Measurements from ENCODE around the gene REEP3. TPM values are rescaled to one million over a fixed set of nuclear protein-coding genes. Genes with fewer than 3 reads are reported as not detected.

Gene REEP3
- total and polyA plus RNA-seq, 7 experiments from 2014 or later, result 1.6 to 21.6 (median 8.1) TPM

DNA sequence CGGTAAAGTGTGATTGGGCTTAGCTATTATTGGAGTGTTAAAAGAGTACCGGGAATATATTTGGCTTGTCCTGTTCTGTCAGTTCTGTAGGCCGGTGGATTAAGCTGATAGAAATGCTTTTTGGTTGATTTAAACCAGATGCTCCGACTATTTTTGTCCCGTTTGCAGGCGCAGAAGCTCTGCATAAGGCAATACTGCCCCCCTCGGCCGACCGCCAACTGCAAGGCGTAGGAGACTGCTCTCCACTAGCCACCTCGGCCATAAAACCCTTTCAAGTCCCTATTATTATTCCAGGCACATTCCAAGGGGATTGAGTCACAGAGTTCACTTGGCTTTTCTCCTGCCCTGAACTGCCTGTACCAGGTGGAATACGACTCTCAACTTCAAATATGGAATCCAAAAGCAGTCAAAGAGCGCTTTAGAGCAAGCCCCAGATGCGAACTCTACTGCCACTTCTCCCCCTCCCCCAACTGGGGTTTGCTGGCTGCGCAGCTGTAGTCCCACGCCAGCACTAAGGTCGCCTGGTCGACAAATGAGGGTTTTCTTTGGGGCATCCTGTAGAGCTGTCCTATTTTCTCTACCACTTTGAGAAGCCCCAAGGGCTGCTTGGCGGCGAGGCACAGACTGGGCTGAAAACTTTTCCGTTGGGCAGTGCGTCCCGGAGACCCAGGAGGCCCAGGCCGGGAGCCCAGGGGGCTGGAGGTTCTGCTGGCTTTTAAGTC is 108.3 kb downstream of the REEP3 start:
- POLR2A ChIA-PET, result interaction anchor here (0.6 to 2.9 kb wide), 8 partner anchors 12 to 662 kb away, joined by 3 to 12 read pairs (median 3); partner anchors contain the start of genes JMJD1C, NRBF2 and REEP3

GRCh38 chr10:63630085-63630930 is 109.1 kb downstream of the REEP3 start:
- Mint-ChIP-seq H3K4me3 (peak overlapping the region; percentile 88 to 98 (median 95)), H3K27me3 (peaks cover 0 to 5% (median 0%) of the 10 kb centered on the region in 5 donors), H3K27ac (peak overlapping the region; percentile 79 to 95 (median 90)), H3K36me3 (peaks cover 0 to 1% (median 0%) of the 10 kb centered on the region in 5 donors), H3K9me3 (no peaks in the 10 kb centered on the region), H3K4me1 (peaks cover 19 to 40% (median 26%) of the 10 kb centered on the region in 7 donors)
- intact Hi-C loops (cut with micrococcal nuclease), result loop anchor here (1.0 to 5.0 kb wide), 5 partner anchors 108 to 1878 kb away; partner anchors contain the start of gene EGR2 (in 2 of the 2)
- peak; percentile 82 for ATAC-seq
- Histone ChIP-seq H3K27ac (ENCODE audit: low read depth, low read length) (peak overlapping the region; percentile 69), H3K27me3 (ENCODE audit: control insufficient read depth in 2 of 2, insufficient read depth in 2 of 2, low read length in 2 of 2) (no peaks in the 10 kb centered on the region), H3K4me1 (ENCODE audit: control insufficient read depth in 2 of 2, insufficient read depth in 2 of 2, low read length in 2 of 2) (peaks cover 0 to 17% of the 10 kb centered on the region in 2 donors), H3K9me3 (ENCODE audit: control insufficient read depth in 2 of 3, low read length in 3 of 3) (no peaks in the 10 kb centered on the region), H3K36me3 (ENCODE audit: control insufficient read depth in 2 of 3, insufficient read depth in 3 of 3, low read length in 3 of 3) (no peaks in the 10 kb centered on the region), H3K4me3 (ENCODE audit: low read length) (peak overlapping the region; percentile 90)
- ChIA-PET POLR2A (interaction anchor here (0.6 to 2.9 kb wide), 11 partner anchors 13 to 497 kb away, joined by 3 to 12 read pairs (median 4); partner anchors contain the start of genes JMJD1C, NRBF2 and REEP3), CTCF (interaction anchor here (0.5 to 7.6 kb wide), 11 partner anchors 12 to 1193 kb away, joined by 3 to 62 read pairs (median 5); no protein-coding TSS in a partner anchor)
- DNase-seq, result peak; percentile 39 to 81 (median 61)

More for the DNA sequence above, 108.3 kb downstream of the REEP3 start:
- H3K9me3 Mint-ChIP-seq, result no peaks in the 10 kb centered on the region
- H3K9me3 ChIP-seq (ENCODE audit: control insufficient read depth in 2 of 3, low read length in 3 of 3), result no peaks in the 10 kb centered on the region
- H3K27me3 Mint-ChIP-seq, result peaks cover 0 to 3% (median 0%) of the 10 kb centered on the region in 5 donors
- intact Hi-C loops (cut with micrococcal nuclease), result loop anchor here (1.0 to 5.0 kb wide), 14 partner anchors 91 to 1877 kb away; partner anchors contain the start of genes EGR2 (in 2 of the 2), JMJD1C (in 2 of the 2) and NRBF2 (in 2 of the 2)
- H3K4me1 ChIP-seq (ENCODE audit: control insufficient read depth in 2 of 2, insufficient read depth in 2 of 2, low read length in 2 of 2), result peaks cover 0 to 17% of the 10 kb centered on the region in 2 donors
- ATAC-seq (peak; percentile 81), DNase-seq (peak; percentile 61 to 81 (median 78))
- H3K27ac Mint-ChIP-seq, result peak overlapping the region; percentile 79 to 95 (median 90)
- peak overlapping the region; percentile 90 for H3K4me3 ChIP-seq (ENCODE audit: low read length)
- peak overlapping the region; percentile 87 to 98 (median 95) for H3K4me3 Mint-ChIP-seq
- CTCF ChIA-PET, result interaction anchor here (0.5 to 7.6 kb wide), 20 partner anchors 9 to 1192 kb away, joined by 3 to 62 read pairs (median 4); no protein-coding TSS in a partner anchor
- H3K4me1 Mint-ChIP-seq, result peaks cover 19 to 40% (median 26%) of the 10 kb centered on the region in 7 donors
- H3K27me3 ChIP-seq (ENCODE audit: control insufficient read depth in 2 of 2, insufficient read depth in 2 of 2, low read length in 2 of 2), result no peaks in the 10 kb centered on the region
- peak overlapping the region; percentile 69 for H3K27ac ChIP-seq (ENCODE audit: low read depth, low read length)
- peaks cover 0 to 1% (median 0%) of the 10 kb centered on the region in 5 donors for H3K36me3 Mint-ChIP-seq
- H3K36me3 ChIP-seq (ENCODE audit: control insufficient read depth in 2 of 3, insufficient read depth in 3 of 3, low read length in 3 of 3), result no peaks in the 10 kb centered on the region

- Mint-ChIP-seq H3K4me3 (peak overlapping the region; percentile 88 to 97 (median 92)), H3K4me1 (peaks cover 19 to 40% (median 26%) of the 10 kb centered on the region in 7 donors), H3K27ac (peak overlapping the region; percentile 64 to 95 (median 84)), H3K36me3 (peaks cover 0 to under 1% (median 0%) of the 10 kb centered on the region in 5 donors), H3K9me3 (no peaks in the 10 kb centered on the region), H3K27me3 (peaks cover 0 to 5% (median 0%) of the 10 kb centered on the region in 5 donors)
- Histone ChIP-seq H3K27ac (ENCODE audit: low read depth, low read length) (peak overlapping the region; percentile 67), H3K4me1 (ENCODE audit: control insufficient read depth in 2 of 2, insufficient read depth in 2 of 2, low read length in 2 of 2) (peaks cover 0 to 17% of the 10 kb centered on the region in 2 donors), H3K36me3 (ENCODE audit: control insufficient read depth in 2 of 3, insufficient read depth in 3 of 3, low read length in 3 of 3) (no peaks in the 10 kb centered on the region), H3K27me3 (ENCODE audit: control insufficient read depth in 2 of 2, insufficient read depth in 2 of 2, low read length in 2 of 2) (no peaks in the 10 kb centered on the region), H3K9me3 (ENCODE audit: control insufficient read depth in 2 of 3, low read length in 3 of 3) (no peaks in the 10 kb centered on the region), H3K4me3 (ENCODE audit: low read length) (peak overlapping the region; percentile 90)
- POLR2A ChIA-PET, result interaction anchor here (0.6 to 2.9 kb wide), 8 partner anchors 14 to 498 kb away, joined by 3 to 12 read pairs (median 5); partner anchors contain the start of genes NRBF2 and REEP3
- DNase-seq (peak in 4 of 9 donors; percentile 3 to 67 (median 52)), ATAC-seq (no peak)
- intact Hi-C loops (cut with micrococcal nuclease), result loop anchor here (1.0 to 5.0 kb wide), 5 partner anchors 109 to 1879 kb away; partner anchors contain the start of gene EGR2 (in 2 of the 2)
- CTCF ChIA-PET, result interaction anchor here (0.6 to 7.6 kb wide), 9 partner anchors 11 to 1194 kb away, joined by 3 to 62 read pairs (median 4); no protein-coding TSS in a partner anchor
Measured at GRCh38 chr10:63630931-63631680, 109.9 kb downstream of the REEP3 start.

DNA sequence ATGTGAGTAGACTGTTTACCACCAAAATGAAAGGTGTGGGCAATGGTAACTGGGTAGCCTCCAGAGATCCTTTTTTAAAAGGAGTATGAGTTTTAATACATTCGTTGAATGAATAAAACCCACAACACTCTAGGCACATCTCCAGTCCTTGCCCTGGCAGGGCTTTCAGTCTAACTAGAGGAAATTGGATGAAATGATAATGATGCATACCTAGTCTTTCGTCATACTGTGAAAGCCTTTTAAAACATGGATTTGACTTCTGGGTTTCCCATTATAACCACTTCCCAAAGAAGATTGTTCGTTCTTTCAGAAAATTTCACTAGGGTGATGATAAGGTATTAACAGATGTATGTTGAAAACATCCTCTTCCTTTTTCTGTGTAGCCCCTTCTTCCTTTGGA is 110.8 kb downstream of the REEP3 start:
- ChIA-PET POLR2A (interaction anchor here (1.8 to 2.5 kb wide), 2 partner anchors 364 to 466 kb away, joined by 6 to 8 read pairs; no protein-coding TSS in a partner anchor), CTCF (interaction anchor here (0.6 to 7.6 kb wide), 4 partner anchors 416 to 466 kb away, joined by 3 to 62 read pairs (median 17); no protein-coding TSS in a partner anchor)
- DNase-seq, result no peak
- no peak overlapping the region for H3K27ac ChIP-seq (ENCODE audit: low read depth, low read length)
- Mint-ChIP-seq H3K4me1 (peaks cover 19 to 40% (median 26%) of the 10 kb centered on the region in 7 donors), H3K36me3 (no peaks in the 10 kb centered on the region), H3K9me3 (no peaks in the 10 kb centered on the region), H3K4me3 (peak overlapping the region in 1 of 10 donors; percentile 88), H3K27ac (peak overlapping the region in 3 of 9 donors; percentile 60 to 95 (median 84)), H3K27me3 (peaks cover 0 to 5% (median 0%) of the 10 kb centered on the region in 5 donors)
- no peak for ATAC-seq
- no peak overlapping the region for H3K4me3 ChIP-seq (ENCODE audit: low read length)
- intact Hi-C loops (cut with micrococcal nuclease), result loop anchor here (2.0 to 5.0 kb wide), 2 partner anchors 815 to 1880 kb away; partner anchors contain the start of gene EGR2 (in 1 of the 2)
- no peaks in the 10 kb centered on the region for H3K36me3 ChIP-seq (ENCODE audit: control insufficient read depth in 2 of 3, insufficient read depth in 3 of 3, low read length in 3 of 3)
- no peaks in the 10 kb centered on the region for H3K9me3 ChIP-seq (ENCODE audit: control insufficient read depth in 2 of 3, low read length in 3 of 3)
- H3K4me1 ChIP-seq (ENCODE audit: control insufficient read depth in 2 of 2, insufficient read depth in 2 of 2, low read length in 2 of 2), result peaks cover 0 to 17% of the 10 kb centered on the region in 2 donors
- no peaks in the 10 kb centered on the region for H3K27me3 ChIP-seq (ENCODE audit: control insufficient read depth in 2 of 2, insufficient read depth in 2 of 2, low read length in 2 of 2)

DNA sequence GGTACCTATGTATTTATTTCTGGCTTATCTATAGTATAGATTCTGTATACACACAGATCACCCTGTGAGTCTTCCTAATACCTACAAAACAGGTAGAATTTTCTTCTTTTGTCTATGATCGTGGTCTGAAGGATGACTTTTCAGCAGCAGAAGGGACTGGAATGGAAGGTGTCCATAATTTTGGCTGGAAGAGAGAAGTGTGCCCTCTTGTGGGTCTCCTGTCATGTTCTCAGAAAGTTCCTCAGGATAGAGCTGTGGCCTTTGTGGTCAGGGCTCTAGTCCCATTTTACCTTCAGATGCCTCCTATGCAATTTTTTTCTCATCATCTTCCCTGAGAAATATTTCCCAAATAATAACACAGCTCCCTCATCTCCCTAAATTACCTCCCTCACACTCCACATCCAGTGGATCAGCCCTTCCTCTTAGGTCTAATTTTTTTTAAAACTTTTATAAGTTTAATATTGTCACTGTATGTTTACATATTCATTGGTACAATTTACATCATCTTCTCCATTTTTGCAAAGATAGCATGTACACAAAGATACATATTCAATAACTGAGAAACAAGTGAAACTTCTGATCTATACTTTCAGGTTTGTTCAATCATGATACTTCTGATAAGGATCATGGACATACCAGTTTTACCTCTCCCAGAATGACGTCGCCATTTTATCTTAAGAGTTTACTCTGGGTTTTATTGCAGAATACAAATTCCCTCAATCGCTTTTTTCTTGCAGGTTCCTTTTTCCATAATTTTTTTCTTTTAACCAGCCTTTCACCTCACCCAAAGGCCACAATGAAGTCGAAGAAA is 112.7 kb downstream of the REEP3 start:
- Histone ChIP-seq H3K9me3 (ENCODE audit: control insufficient read depth in 2 of 3, low read length in 3 of 3) (no peaks in the 10 kb centered on the region), H3K4me3 (ENCODE audit: low read length) (no peak overlapping the region), H3K27me3 (ENCODE audit: control insufficient read depth in 2 of 2, insufficient read depth in 2 of 2, low read length in 2 of 2) (no peaks in the 10 kb centered on the region), H3K4me1 (ENCODE audit: control insufficient read depth in 2 of 2, insufficient read depth in 2 of 2, low read length in 2 of 2) (peaks cover 0 to 5% of the 10 kb centered on the region in 2 donors), H3K27ac (ENCODE audit: low read depth, low read length) (no peak overlapping the region), H3K36me3 (ENCODE audit: control insufficient read depth in 2 of 3, insufficient read depth in 3 of 3, low read length in 3 of 3) (no peaks in the 10 kb centered on the region)
- POLR2A ChIA-PET, result interaction anchor here (0.7 kb wide), 1 partner anchor 372 kb away, joined by 6 read pairs; no protein-coding TSS in a partner anchor
- Mint-ChIP-seq H3K9me3 (no peaks in the 10 kb centered on the region), H3K4me3 (no peak overlapping the region), H3K27ac (no peak overlapping the region), H3K4me1 (peaks cover 8 to 27% (median 11%) of the 10 kb centered on the region in 7 donors), H3K36me3 (no peaks in the 10 kb centered on the region), H3K27me3 (peaks cover 0 to 5% (median 4%) of the 10 kb centered on the region in 5 donors)
- intact Hi-C loops (cut with micrococcal nuclease), result loop anchor here in 1 of 2 donors (5.0 kb wide), 1 partner anchor 1882 kb away; no protein-coding TSS in a partner anchor
- ATAC-seq (no peak), DNase-seq (no peak)
- CTCF ChIA-PET, result interaction anchor here (0.7 to 7.6 kb wide), 4 partner anchors 16 to 468 kb away, joined by 3 to 62 read pairs (median 4); no protein-coding TSS in a partner anchor
